Measurements from ENCODE around the gene SEC14L6.

DNA sequence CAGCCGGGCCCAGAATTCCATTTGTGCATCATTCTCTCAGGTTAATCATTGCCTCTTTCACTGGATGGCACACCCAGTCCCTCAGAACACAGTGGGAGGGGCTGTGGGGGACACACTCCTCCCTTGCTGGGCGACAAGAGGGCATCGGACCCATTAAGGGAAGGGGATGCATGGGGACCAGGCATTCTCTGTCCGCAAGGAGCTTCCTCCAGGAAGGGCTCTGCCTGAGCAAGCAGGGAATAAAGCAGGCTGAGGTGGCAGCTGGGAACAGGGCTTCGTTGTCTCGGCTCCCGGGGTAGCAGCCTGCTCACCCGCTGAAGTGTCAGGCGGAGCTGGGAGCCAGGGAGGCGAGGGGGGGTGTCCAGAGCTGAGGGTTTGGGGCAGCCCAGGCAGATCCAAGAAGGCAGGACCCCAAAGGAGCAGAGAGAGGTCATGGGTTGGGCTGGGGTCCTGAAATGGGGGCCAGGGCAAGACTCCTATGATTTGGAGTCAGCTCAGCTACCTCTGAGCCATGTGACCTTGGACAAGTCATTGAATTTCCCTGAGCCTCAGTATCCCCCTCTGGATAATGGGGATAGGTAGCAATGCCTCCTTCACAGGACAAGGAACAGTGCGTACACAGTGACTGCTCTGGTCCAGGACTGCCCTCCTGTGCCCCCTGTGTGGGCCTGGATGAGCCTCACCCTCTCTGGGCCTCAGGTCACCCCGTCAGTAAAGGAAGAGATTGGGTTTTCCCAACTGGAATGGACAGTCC lies 26.5 kb upstream of the SEC14L6 start:
- TF ChIP-seq, protein P1, sequence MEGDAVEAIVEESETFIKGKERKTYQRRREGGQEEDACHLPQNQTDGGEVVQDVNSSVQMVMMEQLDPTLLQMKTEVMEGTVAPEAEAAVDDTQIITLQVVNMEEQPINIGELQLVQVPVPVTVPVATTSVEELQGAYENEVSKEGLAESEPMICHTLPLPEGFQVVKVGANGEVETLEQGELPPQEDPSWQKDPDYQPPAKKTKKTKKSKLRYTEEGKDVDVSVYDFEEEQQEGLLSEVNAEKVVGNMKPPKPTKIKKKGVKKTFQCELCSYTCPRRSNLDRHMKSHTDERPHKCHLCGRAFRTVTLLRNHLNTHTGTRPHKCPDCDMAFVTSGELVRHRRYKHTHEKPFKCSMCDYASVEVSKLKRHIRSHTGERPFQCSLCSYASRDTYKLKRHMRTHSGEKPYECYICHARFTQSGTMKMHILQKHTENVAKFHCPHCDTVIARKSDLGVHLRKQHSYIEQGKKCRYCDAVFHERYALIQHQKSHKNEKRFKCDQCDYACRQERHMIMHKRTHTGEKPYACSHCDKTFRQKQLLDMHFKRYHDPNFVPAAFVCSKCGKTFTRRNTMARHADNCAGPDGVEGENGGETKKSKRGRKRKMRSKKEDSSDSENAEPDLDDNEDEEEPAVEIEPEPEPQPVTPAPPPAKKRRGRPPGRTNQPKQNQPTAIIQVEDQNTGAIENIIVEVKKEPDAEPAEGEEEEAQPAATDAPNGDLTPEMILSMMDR (IDR thresholded peaks at IDR 0.05; ENCODE audit: insufficient read depth, low read length), result no peak
- no peak for TF ChIP-seq REST (IDR thresholded peaks at IDR 0.05; ENCODE audit: insufficient replicate concordance, low read depth)
